Measurements from ENCODE around the gene PDGFD.
"Not testable (repeated sequence)": the region's sequence is repeated elsewhere in the genome, so short reads cannot be mapped to it uniquely, and the experiment has no call there.

The PDGFD gene

DNA sequence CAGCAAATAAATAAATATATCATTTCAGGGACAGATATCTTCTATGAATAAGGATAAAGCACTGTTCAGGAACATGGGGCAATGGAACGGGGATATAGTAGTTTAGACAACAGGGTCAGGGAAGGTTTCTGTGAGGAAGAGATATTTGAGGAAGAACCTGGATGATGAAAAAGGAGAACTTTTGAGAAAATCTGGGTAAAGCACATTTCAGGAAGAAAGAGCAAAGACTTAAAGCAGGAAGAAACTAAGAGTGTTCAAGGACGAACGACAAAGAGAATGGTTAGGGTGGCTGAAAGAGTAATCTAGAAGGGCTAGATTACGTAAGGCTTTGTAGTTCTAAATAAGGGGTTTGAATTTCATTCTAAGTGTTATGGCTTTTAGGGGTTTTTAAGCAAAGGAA is 114.8 kb downstream of the PDGFD start:
- DNase-seq = no peak

DNA sequence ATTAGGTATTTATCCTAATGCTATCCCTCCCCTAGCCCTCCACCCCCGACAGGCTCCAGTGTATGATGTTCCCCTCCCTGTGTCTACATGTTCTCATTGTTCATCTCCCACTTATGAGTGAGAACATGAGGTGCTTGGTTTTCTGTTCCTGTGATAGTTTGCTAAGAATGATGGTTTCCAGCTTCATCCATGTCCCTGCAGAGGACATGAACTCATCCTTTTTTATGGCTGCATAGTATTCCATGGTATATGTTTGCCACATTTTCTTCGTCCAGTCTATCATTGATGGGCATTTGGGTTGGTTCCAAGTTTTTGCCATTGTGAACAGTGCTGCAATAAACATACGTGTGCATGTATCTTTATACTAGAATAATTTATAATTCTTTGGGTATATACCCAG is 117.1 kb downstream of the PDGFD start:
- DNase-seq = not testable (repeated sequence)

DNA sequence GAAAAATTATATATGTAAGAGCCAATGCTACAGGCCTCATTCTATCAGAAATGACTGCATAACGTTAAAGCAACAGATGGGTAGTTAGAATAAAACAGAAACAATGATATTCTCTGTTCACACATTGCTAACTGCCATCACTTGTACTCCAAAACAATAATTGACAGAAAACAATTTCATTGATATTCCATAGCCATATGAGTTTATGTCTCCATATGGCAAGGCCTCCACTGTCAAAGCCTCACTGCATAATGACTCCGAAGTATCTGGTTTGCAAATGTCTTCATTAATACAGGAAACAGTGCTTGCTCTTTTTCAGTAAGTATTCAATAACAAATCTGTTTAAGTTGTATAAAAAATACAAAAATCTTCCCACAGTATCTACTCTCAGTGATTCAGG is 117.6 kb downstream of the PDGFD start:
- DNase-seq = no peak

DNA sequence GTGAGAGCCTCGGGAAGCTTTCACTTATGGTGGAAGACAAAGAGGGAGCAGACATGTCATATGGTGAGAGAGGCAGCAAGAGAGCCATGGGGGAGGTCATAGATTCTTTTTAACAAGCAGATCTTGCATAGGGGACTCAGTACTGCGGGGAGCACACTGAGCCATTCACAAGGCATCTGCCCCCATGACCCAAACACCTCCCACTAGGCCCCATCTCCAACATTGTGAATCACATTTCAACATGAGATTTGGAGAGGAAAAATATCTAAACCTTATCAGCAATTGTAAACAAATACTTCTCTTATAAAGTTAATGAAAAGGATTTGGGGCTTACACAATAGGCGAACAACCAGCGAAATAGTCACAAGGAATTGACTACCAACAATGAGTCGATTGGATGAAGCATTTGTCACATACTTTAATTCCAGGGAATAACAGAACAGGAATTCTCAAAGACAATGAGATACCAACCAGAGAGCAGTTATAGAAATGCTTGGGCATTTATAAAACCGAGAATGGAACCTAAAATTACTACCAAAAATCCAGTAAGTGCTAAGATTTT is 120.2 kb downstream of the PDGFD start:
- DNase-seq = no peak

DNA sequence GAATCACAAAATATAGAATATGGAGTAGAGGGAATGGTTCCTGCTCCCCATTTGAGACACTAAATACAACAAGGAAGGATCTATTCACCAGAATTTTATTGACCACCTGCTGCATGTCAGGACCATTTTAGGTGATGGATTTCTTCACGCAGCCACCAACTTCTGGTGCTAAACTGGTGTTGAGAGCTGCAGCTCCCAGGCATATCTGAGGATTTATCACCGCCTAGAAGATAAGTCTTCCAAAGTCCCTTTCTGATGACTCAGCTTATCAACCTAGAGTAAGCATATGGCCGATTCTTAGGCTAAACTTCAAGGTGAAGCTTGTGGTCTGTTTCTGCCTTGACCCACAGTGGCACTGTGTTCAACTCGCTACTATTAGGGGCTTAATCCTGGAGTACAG is 120.8 kb downstream of the PDGFD start:
- no peak for DNase-seq

DNA sequence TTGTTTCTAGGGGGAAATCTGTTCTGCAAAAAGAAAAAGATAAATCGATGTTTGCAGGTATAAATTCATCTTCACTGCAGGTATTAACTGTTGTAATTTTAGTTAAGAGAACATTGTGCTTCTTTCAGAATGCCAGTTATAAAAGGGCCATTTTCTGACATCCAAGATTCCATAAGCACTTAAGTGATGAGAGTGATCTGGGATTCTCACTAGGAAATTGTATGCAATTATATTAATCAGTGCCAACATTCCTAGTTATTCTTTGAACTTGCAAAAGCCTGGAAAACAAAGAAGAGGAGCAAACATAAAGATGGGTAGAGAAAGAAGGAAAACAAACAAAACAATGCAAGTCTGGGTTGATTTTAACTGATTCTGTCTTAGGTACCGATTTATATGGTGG is 122.2 kb downstream of the PDGFD start:
- DNase-seq = no peak

DNA sequence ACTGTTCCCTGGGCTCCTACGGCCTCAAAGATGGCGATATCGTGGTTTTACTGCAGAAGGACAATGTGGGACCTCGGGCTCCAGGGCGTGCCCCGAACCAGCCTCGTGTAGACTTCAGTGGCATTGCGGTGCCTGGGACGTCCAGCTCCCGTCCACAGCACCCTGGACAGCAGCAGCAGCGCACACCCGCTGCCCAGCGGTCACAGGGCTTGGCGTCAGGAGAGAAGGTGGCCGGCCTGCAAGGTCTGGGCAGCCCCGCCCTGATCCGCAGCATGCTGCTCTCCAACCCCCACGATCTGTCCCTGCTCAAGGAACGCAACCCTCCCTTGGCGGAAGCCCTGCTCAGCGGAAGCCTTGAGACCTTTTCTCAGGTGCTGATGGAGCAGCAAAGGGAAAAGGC is 127.0 kb downstream of the PDGFD start:
- no peak for DNase-seq

DNA sequence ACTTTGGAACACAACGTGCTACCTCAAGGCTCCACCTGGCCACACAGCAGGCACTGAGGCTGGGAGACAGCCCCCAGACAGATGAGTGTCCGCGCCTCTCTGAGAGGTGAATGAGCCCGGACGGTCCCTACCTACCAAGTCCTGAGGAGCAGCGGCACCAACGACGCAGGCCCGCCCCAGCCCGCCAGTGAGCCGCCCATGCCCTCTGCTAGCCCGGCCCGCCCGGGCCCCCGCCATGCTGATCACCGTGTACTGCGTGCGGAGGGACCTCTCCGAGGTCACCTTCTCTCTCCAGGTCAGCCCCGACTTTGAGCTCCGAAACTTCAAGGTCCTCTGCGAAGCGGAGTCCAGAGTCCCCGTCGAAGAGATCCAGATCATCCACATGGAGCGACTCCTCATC is 127.4 kb downstream of the PDGFD start, which contains the start of gene DDI1:
Gene DDI1 (plus strand): TSS at position 53 of the 400 bp plus-strand sequence. CDS start 183 bp downstream, at position 236.
- DNase-seq = no peak

DNA sequence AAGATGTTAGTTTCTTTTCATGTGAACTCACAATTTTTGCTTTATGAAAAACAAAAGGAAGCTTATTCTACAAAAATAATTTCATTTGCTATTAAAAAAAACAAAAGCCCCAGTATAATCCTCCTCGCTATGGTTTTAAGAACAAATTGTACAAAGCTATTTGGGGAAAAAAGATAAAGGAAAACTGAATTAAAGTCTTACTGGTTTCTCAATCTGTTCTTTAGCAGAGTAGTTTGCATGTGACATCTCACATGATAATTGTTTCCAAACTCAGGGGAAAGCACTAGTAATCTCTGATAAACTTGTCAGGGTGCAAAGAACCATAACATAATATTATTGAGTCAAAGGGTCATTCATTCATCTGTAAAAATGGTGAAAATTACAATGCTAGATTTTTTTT is 130.4 kb downstream of the PDGFD start:
- DNase-seq = no peak

DNA sequence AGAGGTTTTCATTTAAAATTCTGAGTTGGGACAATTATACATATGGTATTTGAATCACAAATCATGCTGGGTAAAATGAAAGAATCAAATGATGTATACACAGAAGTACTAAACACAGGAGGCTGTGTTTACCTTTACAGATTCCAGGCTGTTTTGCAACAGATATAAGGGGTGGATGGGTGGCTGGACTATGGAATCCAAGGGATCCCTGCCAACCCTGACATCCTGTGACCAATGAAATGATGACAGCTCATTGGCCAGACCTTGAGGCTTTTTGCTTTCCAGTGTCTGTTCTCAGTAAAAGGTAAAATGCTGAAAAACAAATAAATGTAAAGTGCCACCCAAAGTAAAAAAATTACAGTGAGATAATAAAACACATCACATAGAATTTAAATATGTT is 130.8 kb downstream of the PDGFD start:
- DNase-seq = no peak

DNA sequence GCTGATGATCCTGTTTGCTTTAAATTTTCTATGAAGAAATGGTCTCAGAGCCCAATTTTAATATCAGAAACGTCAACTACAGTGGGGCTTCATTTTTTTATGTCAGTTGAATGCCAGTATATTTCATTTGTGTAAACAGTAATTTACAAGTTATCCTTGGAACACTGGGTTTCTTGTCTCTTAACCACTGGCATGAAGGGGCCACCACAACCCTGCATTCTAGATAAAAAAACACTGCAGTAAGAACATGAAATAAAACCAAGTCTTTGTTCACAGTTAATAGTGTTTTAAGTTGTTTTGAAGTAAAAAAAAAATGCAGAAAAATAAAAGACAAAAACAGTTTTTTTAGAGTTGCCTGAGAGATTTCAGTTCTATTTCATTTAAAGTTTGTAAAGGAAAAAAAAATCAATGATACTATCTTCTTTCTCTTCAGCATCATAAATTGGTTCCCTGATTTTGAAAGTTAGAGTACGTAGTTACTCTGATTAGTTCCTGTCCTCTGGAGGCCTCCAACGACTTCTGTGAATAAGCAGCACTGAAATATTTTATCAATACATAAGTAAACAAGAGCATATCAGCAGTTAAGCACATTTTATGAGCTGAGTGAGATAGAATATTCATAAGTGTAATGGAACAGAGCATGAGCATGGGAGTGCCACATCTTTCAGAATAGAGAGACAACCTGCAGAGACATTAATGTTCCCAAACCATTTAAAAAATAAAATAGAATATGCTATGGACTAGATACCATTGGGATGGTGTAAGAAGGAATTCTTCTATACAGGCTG is 135.3 kb downstream of the PDGFD start:
- DNase-seq = no peak

DNA sequence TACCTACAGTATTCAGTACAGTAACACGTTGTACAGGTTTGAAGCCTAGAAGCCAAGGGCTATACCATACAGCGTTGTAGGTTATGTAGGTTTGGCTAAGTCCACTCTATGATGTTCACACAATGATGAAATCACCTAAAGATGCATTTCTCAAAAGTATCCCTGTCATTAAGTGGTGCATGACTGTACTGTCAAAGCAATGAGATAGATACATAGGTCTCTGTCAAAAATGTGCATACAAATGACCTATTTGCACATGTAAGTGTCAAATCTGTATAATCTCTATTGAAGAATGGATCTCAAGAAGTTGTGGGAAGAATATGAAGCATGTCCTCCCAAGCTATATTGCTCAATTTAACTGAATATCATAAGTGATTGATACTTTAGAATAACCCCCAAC is 139.4 kb downstream of the PDGFD start:
- no peak for DNase-seq

DNA sequence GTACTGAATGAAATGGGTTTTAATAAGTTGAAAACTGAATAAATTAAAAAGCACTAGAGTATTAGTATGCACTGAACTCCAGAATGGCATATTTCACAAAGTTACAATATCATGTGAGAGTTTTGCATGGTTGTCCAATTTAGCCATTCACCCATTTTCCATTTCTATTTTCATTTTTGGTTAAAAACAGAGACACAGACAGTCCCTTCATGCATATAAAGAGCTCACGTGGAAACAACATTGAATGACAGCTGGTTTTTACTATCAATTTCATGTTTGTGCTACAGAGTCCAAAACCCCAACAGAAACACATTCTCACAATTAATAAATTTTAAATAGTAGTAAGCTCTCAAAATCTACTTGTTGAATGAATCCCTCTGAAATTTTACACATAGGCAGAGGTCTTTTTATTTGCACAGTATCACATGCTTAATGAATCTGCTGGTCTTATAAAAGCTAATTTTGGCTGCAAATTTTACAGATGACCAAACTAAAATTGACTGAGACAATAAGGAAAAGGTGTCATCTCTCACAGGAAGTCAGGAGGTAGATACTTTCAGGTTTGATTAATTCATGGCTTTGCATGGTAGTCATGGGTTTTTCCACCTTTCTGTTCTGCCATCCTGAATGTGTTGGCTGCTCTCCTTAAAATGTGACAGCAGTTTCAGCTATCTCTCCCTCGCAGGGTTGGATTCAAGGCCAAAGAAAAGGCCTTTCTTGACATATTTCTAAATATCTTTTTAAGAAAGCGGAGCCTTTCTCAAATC is 148.1 kb downstream of the PDGFD start:
- DNase-seq = no peak

DNA sequence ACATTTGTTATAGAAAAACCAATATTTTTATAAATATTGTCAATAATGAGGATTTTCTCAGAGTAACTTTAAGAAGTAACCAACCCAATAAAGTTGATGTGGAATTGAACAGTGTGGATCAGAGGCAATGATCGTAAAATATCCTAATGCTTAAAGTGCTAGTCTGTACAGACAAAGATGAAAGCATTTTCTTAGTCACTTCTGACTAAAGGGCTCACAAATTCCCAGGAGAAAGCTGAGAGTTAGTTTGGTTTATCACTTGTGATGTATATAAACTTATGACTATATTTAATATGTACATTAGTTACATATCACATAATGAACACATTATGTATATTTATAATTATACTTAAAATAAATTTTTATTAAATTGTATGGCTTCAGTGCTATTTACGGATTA is 152.9 kb downstream of the PDGFD start:
- DNase-seq = no peak

DNA sequence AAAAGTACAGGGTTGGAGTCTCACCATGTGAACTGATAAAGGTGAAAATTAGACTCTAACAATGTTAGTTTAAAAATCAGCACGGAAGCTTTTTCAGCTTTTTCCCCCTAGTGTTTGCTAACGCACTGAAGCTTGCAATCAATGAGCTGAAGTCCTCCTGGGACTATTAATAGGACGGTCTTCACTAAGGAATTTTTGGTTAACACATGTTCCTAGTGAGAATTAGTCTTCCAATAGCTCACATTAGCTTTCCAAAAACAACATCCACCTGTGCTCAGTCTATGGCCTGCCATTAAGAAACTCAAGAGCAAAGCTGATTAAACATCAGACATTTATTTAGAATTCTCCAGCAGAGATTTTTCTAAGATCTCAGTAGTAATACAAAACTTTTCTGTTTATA is 154.2 kb downstream of the PDGFD start:
- no peak for DNase-seq

DNA sequence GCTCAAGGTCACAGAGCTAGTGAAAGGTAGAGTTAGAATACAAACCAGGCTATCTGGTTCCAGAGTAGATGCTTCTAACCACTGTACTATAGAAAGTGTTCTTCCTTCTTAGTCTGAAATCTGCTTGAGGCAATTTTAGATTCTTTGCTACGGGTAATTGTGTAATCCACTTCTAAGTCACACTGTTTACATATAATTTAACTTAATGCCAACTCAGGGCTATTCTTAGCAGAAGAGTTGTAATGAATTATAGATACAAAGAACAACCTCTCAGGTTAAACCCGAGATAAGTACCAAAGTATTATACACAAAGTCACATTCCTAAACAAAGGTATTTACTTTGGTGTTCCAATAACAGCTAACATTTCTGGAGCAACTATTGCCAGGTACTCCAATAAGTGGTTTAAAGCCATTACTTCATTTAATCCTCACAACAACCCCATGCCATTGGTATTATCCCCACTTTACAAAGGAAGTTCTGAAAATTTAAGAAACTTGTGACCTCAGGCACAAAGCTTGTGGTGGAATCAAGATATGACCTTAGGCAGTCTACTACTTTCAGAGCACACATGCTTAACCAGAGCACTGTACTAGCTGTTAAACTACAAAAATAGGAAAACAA is 158.6 kb downstream of the PDGFD start:
- DNase-seq = no peak

DNA sequence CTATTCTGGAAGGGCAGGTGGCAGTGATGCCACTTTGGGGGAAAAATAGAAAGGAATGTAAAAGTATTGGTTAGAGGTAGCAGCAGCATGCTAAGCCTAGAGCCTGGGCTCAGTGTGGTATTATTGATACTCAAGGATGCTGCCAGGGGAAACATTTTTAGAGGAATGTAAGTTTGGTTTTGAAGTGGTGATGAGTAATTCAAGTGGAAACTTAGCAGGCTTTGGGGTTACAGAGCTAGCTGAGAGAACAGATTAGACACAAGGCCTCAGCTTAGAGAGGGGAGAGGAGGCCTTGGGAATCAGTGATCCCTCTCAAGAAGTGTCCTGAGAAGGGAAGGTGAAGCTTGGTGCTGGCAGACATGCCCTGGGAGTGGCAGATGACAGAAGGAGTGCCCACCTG is 160.5 kb downstream of the PDGFD start:
- DNase-seq = no peak

DNA sequence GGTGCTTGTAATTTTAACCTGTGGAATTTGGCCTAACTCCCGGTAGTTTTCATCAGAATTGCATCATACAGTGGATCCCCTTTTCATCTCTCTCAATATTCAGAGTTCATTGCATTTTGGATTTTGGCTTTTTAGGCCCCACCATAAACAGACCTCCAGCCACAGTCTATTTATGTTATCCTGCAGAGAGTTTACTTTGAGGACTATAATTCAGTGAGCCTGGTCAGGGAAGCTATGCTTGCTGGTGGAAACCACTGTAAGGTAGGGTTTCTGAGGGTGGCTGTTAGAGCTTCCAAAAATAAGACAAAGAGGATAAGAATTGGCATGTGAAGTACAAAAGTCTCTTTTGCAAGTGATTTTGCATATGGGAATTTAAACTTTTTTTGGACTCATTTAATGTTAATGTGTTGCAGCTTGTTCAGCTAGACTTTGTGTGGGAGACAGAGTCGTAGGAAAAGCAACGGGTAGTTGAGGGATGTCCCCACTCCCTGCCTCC is 162.3 kb downstream of the PDGFD start:
- no peak for DNase-seq

DNA sequence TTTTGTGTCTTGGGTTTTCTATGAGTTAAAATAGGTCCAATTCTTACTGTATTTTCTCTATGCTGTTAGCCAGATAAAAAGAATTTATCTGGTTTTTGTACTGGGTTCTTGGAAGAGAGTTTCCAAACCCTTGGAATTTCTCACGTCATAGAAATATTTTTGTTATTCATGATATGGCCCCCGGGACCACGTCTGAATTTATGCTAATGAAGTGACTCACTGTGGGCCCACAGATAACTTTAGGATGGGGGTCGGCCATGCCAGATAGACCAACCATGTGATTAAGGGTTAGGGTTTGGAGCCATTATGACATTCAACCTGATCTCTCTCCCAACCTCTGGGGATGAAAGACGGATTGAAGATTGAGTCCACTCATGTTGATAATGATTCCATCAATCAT is 163.1 kb downstream of the PDGFD start:
- DNase-seq = no peak

DNA sequence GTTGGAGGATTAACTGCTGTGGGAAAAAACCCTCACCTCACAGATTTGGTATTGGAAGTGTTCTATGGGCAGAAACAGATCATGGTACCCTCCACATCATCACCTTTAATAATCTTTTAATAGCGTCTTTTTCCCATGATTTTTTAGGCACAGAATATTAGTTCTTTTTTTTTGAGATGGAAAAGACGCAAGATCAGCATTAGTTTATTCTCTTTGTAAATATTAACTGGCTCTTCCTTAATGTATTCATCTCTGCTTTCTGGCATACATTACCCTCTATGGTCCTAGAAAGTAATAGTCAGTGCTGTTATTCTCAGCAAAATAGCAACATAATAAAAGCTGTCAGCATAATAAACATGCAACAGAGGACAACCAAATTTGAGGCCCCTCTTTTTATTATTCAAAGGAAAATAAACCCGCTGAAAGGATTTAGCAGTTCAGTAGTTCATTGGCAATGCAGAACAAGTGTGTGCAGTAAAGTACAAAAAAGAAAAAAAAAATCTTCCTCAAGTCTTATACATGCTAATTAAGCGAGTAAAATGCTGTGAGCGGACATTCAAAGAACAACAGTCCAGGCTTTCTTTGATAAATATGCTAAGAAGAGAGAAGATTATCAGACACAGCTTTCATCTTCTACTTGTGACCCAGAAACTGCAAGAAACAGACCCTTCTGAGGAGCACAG is 165.0 kb downstream of the PDGFD start:
- no peak for DNase-seq

DNA sequence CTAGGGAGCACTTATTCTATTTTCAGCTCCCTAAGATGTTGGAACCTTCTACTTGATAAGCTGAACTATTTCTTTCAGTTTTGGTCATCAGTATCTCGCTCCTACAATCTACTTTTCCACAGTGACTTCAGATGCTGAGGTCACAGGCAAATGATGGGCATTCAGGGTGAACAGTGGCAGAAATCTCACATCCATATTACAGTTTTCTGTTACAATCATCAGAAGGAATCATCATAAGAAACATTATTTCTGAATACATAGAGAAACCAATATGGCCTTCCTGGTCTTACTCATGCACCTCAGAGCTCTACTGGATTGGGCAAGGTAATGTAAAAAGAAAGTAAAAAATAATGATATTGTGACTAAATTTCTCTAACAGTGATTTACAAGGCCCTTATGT is 166.9 kb downstream of the PDGFD start:
- no peak for DNase-seq

DNA sequence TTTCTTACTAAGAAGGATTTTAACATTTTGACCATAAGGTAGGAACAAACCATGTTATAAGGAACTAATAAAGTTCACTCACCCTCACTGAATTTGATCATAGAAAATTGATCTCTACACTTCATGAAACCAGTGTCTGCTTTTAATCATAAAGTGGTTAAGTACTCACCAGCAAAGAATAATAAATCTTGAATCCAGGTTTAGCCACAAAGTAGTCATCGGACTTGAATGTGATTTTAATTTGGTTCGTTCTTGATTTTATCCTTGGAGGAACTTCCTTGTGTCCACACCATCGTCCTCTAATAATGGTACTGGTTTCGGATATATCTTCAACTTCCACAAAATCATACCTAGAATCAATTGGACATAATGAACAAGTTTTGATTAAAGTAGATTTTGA is 168.1 kb downstream of the PDGFD start:
- DNase-seq = no peak

DNA sequence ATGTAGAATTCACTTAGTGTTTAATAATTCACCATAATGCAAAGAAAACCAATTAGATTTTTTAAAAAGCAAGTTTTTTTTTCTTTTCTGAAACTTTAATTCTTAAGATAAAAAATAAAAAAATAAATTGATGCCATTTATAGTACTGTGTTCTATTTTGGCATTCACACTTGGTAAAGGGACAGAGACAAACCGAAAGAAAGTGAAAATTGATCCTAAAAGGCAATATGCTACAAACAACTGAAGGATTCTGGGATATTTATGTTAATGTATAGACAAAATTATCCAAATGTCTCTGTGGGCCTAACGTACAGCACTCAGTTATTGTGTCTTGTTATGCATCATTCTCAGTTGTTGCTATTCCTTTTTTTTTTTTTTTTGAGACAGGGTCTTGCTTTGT is 169.4 kb downstream of the PDGFD start:
- DNase-seq = no peak

Data from SIG-M5 (cell line).